Endothelial cell of umbilical vein (primary cell): ENCODE data around the gene KIF3A. TPM values are rescaled to one million over a fixed set of nuclear protein-coding genes. Genes with fewer than 3 reads are reported as not detected.

ENCODE experiments used
- BruUV-seq: library from RNA; stranded (reverse); fragments of 400-500 nt; replicated peaks from 2 replicates; lab custom pipeline; 2021; lab: Mats Ljungman, UMichigan
- CTCF ChIA-PET: fragments of 300-600, 350-600 bp; sonication (Branson Sonifier 250); formaldehyde crosslinking; loops from one replicate; lab custom pipeline; 2021; ENCODE audit warnings: antibody characterized with exemption, inconsistent platforms; lab: Charles Lee
- POLR2A ChIA-PET: fragments of 300-600, 350-600 bp; sonication (Branson Sonifier 250); formaldehyde crosslinking; loops from one replicate; lab custom pipeline; 2021; ENCODE audit warnings: antibody characterized with exemption, inconsistent platforms; lab: Charles Lee
- DNase-seq: peaks from one replicate; pipeline ENCODE4 v3.0.0-alpha.2; 2011; ENCODE audit warnings: low read depth, low spot score
- FAIRE-seq: peaks from 2 replicates; lab custom pipeline; 2011; peaks lifted over from hg19 to GRCh38; lab: Jason Lieb, UNC
- H2AFZ ChIP-seq: 2 replicates; pipeline ENCODE4 v1.6.0; 2012; ENCODE audit warnings: low read depth, low read length, control low read depth, inconsistent platforms
- H3K27ac ChIP-seq: 2 replicates; pipeline ENCODE4 v1.5.1; 2011; ENCODE audit warnings: low read depth, mild to moderate bottlenecking, control low read depth, low read length, moderate library complexity; ENCODE audit not compliant: insufficient read depth
- H3K27me3 ChIP-seq, 2 experiments: 2 replicates each; pipeline versions ENCODE4 v1.6.0 to v1.6.1; 2011; ENCODE audit warnings: low read length in 2 of 2, mixed read lengths in 1 of 2; ENCODE audit not compliant: control insufficient read depth in 2 of 2, insufficient read depth in 2 of 2
- H3K36me3 ChIP-seq, 2 experiments: 2 replicates in 1 of 2; 3 replicates in 1 of 2; pipeline ENCODE4 v1.5.1; 2011; ENCODE audit warnings: low read length in 2 of 2, mild to moderate bottlenecking in 1 of 2, moderate library complexity in 1 of 2; ENCODE audit not compliant: control insufficient read depth in 2 of 2, insufficient read depth in 2 of 2; ENCODE audit errors: extremely low read depth in 1 of 2
- H3K4me1 ChIP-seq: 3 replicates; pipeline ENCODE4 v1.5.1; 2011; ENCODE audit warnings: mild to moderate bottlenecking, low read length; ENCODE audit not compliant: control insufficient read depth, insufficient read depth; ENCODE audit errors: extremely low read depth
- H3K4me2 ChIP-seq: 2 replicates; pipeline ENCODE4 v1.6.1; 2011; ENCODE audit warnings: low read length, control low read depth, mixed read lengths; ENCODE audit not compliant: insufficient read depth
- H3K4me3 ChIP-seq, 3 experiments: fragments of 200-600 bp in 1 of 3; sonication (generic), shearing (Covaris generic) in 1 of 3; replicated peaks in 1 of 3; 2 replicates each; pipeline ENCODE4 v1.5.1; 2011 to 2016; ENCODE audit warnings: control low read depth in 3 of 3, low read length in 3 of 3, mild to moderate bottlenecking in 2 of 3, inconsistent platforms in 1 of 3, low read depth in 1 of 3, moderate library complexity in 1 of 3; ENCODE audit not compliant: insufficient read depth in 1 of 3
- H3K79me2 ChIP-seq: 2 replicates; pipeline ENCODE4 v1.6.0; 2012; ENCODE audit warnings: low read length, inconsistent platforms; ENCODE audit not compliant: control insufficient read depth, insufficient read depth
- H3K9ac ChIP-seq: replicated peaks from 2 replicates; pipeline ENCODE3; 2011; ENCODE audit warnings: low read length, control low read depth; ENCODE audit not compliant: insufficient read depth; ENCODE audit errors: extremely low read depth
- H3K9me1 ChIP-seq: replicated peaks from 3 replicates; pipeline ENCODE4 v1.6.0; 2011; ENCODE audit warnings: mild to moderate bottlenecking, low read length; ENCODE audit not compliant: control insufficient read depth, insufficient read depth; ENCODE audit errors: extremely low read depth
- H3K9me3 ChIP-seq: replicated peaks from 2 replicates; pipeline ENCODE4 v1.5.1; 2012; ENCODE audit warnings: low read length, inconsistent platforms; ENCODE audit not compliant: control insufficient read depth, insufficient read depth
- H4K20me1 ChIP-seq: replicated peaks from 2 replicates; pipeline ENCODE3; 2011; ENCODE audit warnings: mild to moderate bottlenecking, low read length; ENCODE audit not compliant: control insufficient read depth, insufficient read depth; ENCODE audit errors: extremely low read depth
- CTCF ChIP-seq, 2 donors: IDR thresholded peaks; 1 replicate in 1 of 2; 2 replicates in 1 of 2; pipeline ENCODE4 v1.5.1; 2011; ENCODE audit warnings: low read length in 2 of 2, mild to moderate bottlenecking in 2 of 2, moderate library complexity in 2 of 2, control low read depth in 1 of 2, inconsistent platforms in 1 of 2, low read depth in 1 of 2; ENCODE audit not compliant: insufficient read depth in 1 of 2; ENCODE audit errors: extremely low read depth in 1 of 2
- EZH2 ChIP-seq: IDR thresholded peaks from 2 replicates; pipeline ENCODE4 v1.6.1; 2012; ENCODE audit warnings: borderline replicate concordance, low read depth, mild to moderate bottlenecking, moderate library complexity, low read length, inconsistent platforms; ENCODE audit not compliant: severe bottlenecking
- FOS ChIP-seq: IDR thresholded peaks from 2 replicates; pipeline ENCODE4 v1.6.1; 2011; ENCODE audit warnings: mild to moderate bottlenecking, low read length, moderate library complexity, borderline replicate concordance; ENCODE audit not compliant: insufficient read depth
- GATA2 ChIP-seq: IDR thresholded peaks from 2 replicates; pipeline ENCODE4 v1.7.0; 2011; ENCODE audit warnings: low read depth, mild to moderate bottlenecking, moderate library complexity, mixed read lengths, low read length; ENCODE audit not compliant: insufficient read length, insufficient read depth
- JUN ChIP-seq: IDR thresholded peaks from 2 replicates; pipeline ENCODE4 v1.6.1; 2011; ENCODE audit warnings: borderline replicate concordance, low read depth; ENCODE audit not compliant: insufficient read length, insufficient read depth
- MAX ChIP-seq: IDR thresholded peaks from 2 replicates; pipeline ENCODE4 v1.6.1; 2011; ENCODE audit not compliant: insufficient read depth, insufficient read length
- MYC ChIP-seq: IDR thresholded peaks from one replicate; pipeline ENCODE4 v1.6.1; 2011; ENCODE audit warnings: mild to moderate bottlenecking, low read depth, low read length
- POLR2A ChIP-seq: IDR thresholded peaks from 2 replicates; pipeline ENCODE4 v1.6.1; 2012; ENCODE audit warnings: low read depth, mild to moderate bottlenecking, control low read depth, low read length
- POLR2AphosphoS5 ChIP-seq: IDR thresholded peaks from 2 replicates; pipeline ENCODE4 v1.6.1; 2012; ENCODE audit warnings: low read depth, mild to moderate bottlenecking, control low read depth, low read length, moderate library complexity; ENCODE audit not compliant: insufficient read depth
- dilution Hi-C: fragments of 300-500 bp; cut with MboI; formaldehyde crosslinking; loops from one replicate; pipeline ENCODE4 v1.15.0; 2019; ENCODE audit warnings: low sequenced_read_pairs; ENCODE audit not compliant: extremely low pct_ligation_motif_present
- intact Hi-C: fragments of 100-400 bp; cut with micrococcal nuclease; formaldehyde crosslinking; loops from one replicate; pipeline ENCODE4 v1.10.0; 2022
- polyA plus RNA-seq, 4 experiments: library from polyadenylated mRNA; depleted of rRNA in 3 of 4; stranded (reverse) in 3 of 4; unstranded in 1 of 4; fragments of >200 nt; gene quantifications; 2 replicates each; pipeline versions ENCODE4 v1.2.1 to v1.2.3, GENCODE V29; 2011 to 2012; ENCODE audit warnings: missing spikeins in 1 of 4
- total RNA-seq: library from RNA; stranded (reverse); gene quantifications from 2 replicates; pipeline ENCODE4 v1.2.3, GENCODE V29; 2021

KIF3A gene
- total and polyA plus RNA-seq, 2 donors (not counting 3 experiments of a cell fraction or from before 2014, with no cell fraction given) = 3.3 to 11.2 TPM

- intact Hi-C loops = no loop called here
- TF ChIP-seq CTCF (IDR thresholded peaks at IDR 0.05; ENCODE audit: extremely low read depth in 1 of 2, insufficient read depth in 1 of 2, low read depth in 1 of 2, low read length in 2 of 2) = no peak
- TF ChIP-seq POLR2A = no peak
- no peak for TF ChIP-seq JUN
- TF ChIP-seq EZH2 = no peak
- no peak for TF ChIP-seq MYC
- no peak for TF ChIP-seq POLR2AphosphoS5
- TF ChIP-seq MAX = no peak
- TF ChIP-seq GATA2 = no peak
- TF ChIP-seq FOS = no peak
- H3K27me3 ChIP-seq = no peaks in the 10 kb centered on the region
- FAIRE-seq = no peak
- no peaks in the 10 kb centered on the region for H4K20me1 ChIP-seq
- H3K9me3 ChIP-seq = no peaks in the 10 kb centered on the region
- H3K9me1 ChIP-seq = no peaks in the 10 kb centered on the region
- no TSS peak for BruUV-seq
- ChIA-PET POLR2A (no interaction called here), CTCF (interaction anchor here (1.2 to 1.9 kb wide), 2 partner anchors 13 to 34 kb away, joined by 4 to 11 read pairs; no protein-coding TSS in a partner anchor)
- no peak overlapping the region for H3K27ac ChIP-seq
- H3K4me2 ChIP-seq = no peak overlapping the region
- H3K36me3 ChIP-seq = no peaks in the 10 kb centered on the region
- no peak overlapping the region for H3K9ac ChIP-seq
- H3K79me2 ChIP-seq = no peaks in the 10 kb centered on the region
- H2AFZ ChIP-seq = no peak overlapping the region
- dilution Hi-C loops = no loop called here
- no peak for DNase-seq
- peaks cover 12% of the 10 kb centered on the region for H3K4me1 ChIP-seq
- H3K4me3 ChIP-seq = no peak overlapping the region
Observed at GRCh38 chr5:132785365-132785764, 48.0 kb upstream of the KIF3A start.
